Nephron progenitor cell (in vitro differentiated cells): ENCODE data around the gene IRGQ.

Source experiments
- DNase-seq: peaks from one replicate; pipeline ENCODE4 v3.0.0; 2021
- H3K27ac Mint-ChIP-seq: 2 replicates; pipeline ENCODE4 v1.8.0; 2021; ENCODE audit warnings: mild to moderate bottlenecking, moderate library complexity, mixed read lengths
- H3K27me3 Mint-ChIP-seq: 2 replicates; pipeline ENCODE4 v1.8.0; 2021; ENCODE audit warnings: mild to moderate bottlenecking, low read depth, mixed read lengths; ENCODE audit not compliant: poor library complexity
- H3K36me3 Mint-ChIP-seq: 2 replicates; pipeline ENCODE4 v1.8.0; 2021; ENCODE audit warnings: low read depth, mixed read lengths
- H3K4me1 Mint-ChIP-seq: 2 replicates; pipeline ENCODE4 v1.8.0; 2021; ENCODE audit warnings: mixed read lengths
- H3K4me3 Mint-ChIP-seq: 2 replicates; pipeline ENCODE4 v1.8.0; 2021; ENCODE audit warnings: mild to moderate bottlenecking, moderate library complexity, mixed read lengths
- H3K9me3 Mint-ChIP-seq: 2 replicates; pipeline ENCODE4 v1.8.0; 2021; ENCODE audit warnings: mild to moderate bottlenecking, moderate library complexity, mixed read lengths
- CTCF ChIP-seq: fragments of 200-600 bp; sonication (generic); IDR thresholded peaks from 2 replicates; pipeline ENCODE4 v1.5.0; 2021; ENCODE audit warnings: antibody characterized with exemption

The IRGQ gene

DNA sequence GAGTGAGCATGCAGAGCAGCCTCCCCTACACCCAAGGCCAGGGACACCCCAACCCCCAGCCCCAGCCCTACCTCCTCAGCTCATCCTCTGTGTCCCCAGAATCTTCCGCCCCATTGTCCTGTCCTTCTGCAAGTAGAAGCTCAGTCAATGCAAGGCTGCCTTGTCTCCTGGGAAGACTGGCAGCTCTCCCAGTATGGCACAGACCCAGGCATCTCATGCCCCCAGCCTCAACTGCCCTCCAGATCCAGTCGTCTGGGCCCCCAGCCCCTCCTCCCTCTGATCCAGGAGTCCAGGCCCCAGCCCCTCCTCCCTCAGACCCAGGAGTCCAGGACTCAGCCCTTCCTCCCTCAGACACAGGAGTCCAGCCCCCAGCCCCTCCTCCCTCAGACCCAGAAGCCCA, 50.0 kb downstream of the IRGQ start:
- no peak for TF ChIP-seq CTCF
- Mint-ChIP-seq H3K4me3 (no peak overlapping the region), H3K27ac (no peak overlapping the region), H3K9me3 (no peaks in the 10 kb centered on the region), H3K36me3 (peaks cover 74% of the 10 kb centered on the region), H3K27me3 (no peaks in the 10 kb centered on the region), H3K4me1 (no peaks in the 10 kb centered on the region)
- no peak for DNase-seq

DNA sequence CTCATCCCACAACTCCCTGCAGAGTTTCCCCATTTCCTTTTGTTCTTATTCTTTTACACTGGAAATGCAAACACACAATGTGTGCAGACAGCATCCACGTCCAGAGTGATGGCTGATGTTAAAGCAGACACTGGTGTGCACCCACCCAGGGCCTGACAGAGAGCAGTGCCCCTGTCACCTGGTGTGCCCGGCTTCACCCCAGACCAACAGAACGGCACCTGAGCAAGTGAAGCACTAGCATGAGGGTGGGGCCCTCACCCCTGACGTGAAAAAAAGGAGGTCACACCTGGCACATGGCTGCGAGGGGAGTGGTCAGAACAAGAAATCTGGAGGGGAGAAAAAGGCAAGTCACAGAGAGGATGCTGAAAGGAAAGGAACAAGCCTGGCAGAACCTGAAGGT, 50.7 kb downstream of the IRGQ start:
- H3K27ac Mint-ChIP-seq, result peak overlapping the region; percentile 91
- no peaks in the 10 kb centered on the region for H3K27me3 Mint-ChIP-seq
- H3K4me3 Mint-ChIP-seq, result no peak overlapping the region
- peaks cover 6% of the 10 kb centered on the region for H3K9me3 Mint-ChIP-seq
- no peaks in the 10 kb centered on the region for H3K4me1 Mint-ChIP-seq
- TF ChIP-seq CTCF, result no peak
- DNase-seq, result no peak
- peaks cover 74% of the 10 kb centered on the region for H3K36me3 Mint-ChIP-seq

- Mint-ChIP-seq H3K36me3 (peaks cover 74% of the 10 kb centered on the region), H3K4me3 (no peak overlapping the region), H3K27me3 (no peaks in the 10 kb centered on the region), H3K4me1 (no peaks in the 10 kb centered on the region), H3K27ac (no peak overlapping the region), H3K9me3 (peaks cover 18% of the 10 kb centered on the region)
- no peak for TF ChIP-seq CTCF
- no peak for DNase-seq
Observed at GRCh38 chr19:43544077-43544476, 51.9 kb downstream of the IRGQ start.

GRCh38 chr19:43541920-43542650, 53.8 kb downstream of the IRGQ start:
- Mint-ChIP-seq H3K9me3 (peaks cover 27% of the 10 kb centered on the region), H3K36me3 (peaks cover 79% of the 10 kb centered on the region), H3K27me3 (no peaks in the 10 kb centered on the region)

DNA sequence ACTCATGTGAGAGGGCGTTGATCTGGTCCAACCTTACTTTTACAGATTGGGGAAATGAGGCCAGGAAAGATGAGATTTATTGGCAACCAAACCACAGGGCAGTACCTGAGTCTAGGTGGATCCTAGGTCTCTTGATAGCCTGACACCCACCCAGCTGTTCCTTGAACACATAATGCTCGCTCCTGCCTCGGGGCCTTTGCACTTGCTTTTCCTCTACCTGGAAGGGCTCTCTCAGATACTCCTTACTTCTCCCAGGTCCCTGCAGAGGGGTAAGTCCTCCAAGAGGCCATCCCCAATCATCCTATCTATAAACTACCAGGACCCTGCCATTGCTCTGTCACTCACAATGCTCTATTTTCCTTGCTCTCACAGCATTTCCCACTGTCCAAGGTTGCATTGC, 55.6 kb downstream of the IRGQ start:
- Mint-ChIP-seq H3K9me3 (peaks cover 27% of the 10 kb centered on the region), H3K27me3 (peaks cover 2% of the 10 kb centered on the region), H3K4me3 (no peak overlapping the region), H3K27ac (no peak overlapping the region), H3K36me3 (peaks cover 90% of the 10 kb centered on the region), H3K4me1 (peaks cover 9% of the 10 kb centered on the region)
- DNase-seq, result no peak
- no peak for TF ChIP-seq CTCF

More at GRCh38 chr19:43541920-43542650, 53.8 kb downstream of the IRGQ start:
- Mint-ChIP-seq H3K4me3 (no peak overlapping the region), H3K27ac (no peak overlapping the region), H3K4me1 (no peaks in the 10 kb centered on the region)
- DNase-seq, result no peak
- no peak for TF ChIP-seq CTCF

DNA sequence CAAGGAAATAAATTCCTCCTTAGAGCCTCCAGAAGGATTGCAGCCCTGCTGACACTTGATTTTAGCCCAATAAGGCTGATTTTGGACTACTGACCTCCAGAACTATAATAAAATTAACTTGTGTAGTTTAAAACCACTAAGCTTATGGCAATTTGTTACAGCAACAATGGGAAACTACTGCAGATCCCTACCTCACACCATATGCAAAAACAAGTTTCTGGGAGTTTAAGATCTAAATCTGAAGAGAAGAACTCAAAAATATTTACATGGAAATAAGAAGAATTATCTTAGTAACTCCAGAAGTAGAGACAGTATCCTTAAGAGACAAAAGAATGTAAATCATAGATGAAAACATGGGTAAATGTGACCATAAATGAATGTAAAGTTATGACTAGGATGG, 57.0 kb downstream of the IRGQ start:
- TF ChIP-seq CTCF, result no peak
- Mint-ChIP-seq H3K9me3 (peaks cover 27% of the 10 kb centered on the region), H3K4me1 (peaks cover 18% of the 10 kb centered on the region), H3K4me3 (no peak overlapping the region), H3K27ac (no peak overlapping the region), H3K36me3 (peaks cover 75% of the 10 kb centered on the region), H3K27me3 (peaks cover 2% of the 10 kb centered on the region)
- DNase-seq, result no peak
